Sigmoid colon (tissue), 7 donors: ENCODE measurements around the gene ACVR2B. TPM values are rescaled to one million over a fixed set of nuclear protein-coding genes. Genes with fewer than 3 reads are reported as not detected.

Source experiments
- DNase-seq: peaks from one replicate; pipeline ENCODE4 v3.0.0-alpha.2; 2019
- H3K27ac ChIP-seq, 4 donors: fragments of 200-600 bp; sonication (generic); one replicate each; pipeline ENCODE4 v1.5.1; 2016 to 2019; ENCODE audit warnings: mild to moderate bottlenecking in 1 of 4
- H3K27me3 ChIP-seq, 3 donors: fragments of 200-600 bp; sonication (generic); one replicate each; pipeline ENCODE4 v1.5.1; 2019; ENCODE audit warnings: mild to moderate bottlenecking in 1 of 3
- H3K36me3 ChIP-seq, 4 donors: fragments of 200-600 bp; sonication (generic); one replicate each; pipeline ENCODE4 v1.5.1; 2016 to 2019
- H3K4me1 ChIP-seq, 4 donors: fragments of 200-600 bp; sonication (generic); one replicate each; pipeline ENCODE4 v1.5.1; 2017 to 2019
- H3K4me3 ChIP-seq, 4 donors: fragments of 200-600 bp; sonication (generic); one replicate each; pipeline ENCODE4 v1.5.1; 2017 to 2019; ENCODE audit warnings: mild to moderate bottlenecking in 2 of 4, moderate library complexity in 1 of 4
- H3K9me3 ChIP-seq, 4 donors: fragments of 200-600 bp in 3 of 4; sonication (generic) in 3 of 4; one replicate each; pipeline versions ENCODE4 v1.5.1 to v1.6.1; 2013 to 2019
- CTCF ChIP-seq, 4 experiments: fragments of 450-650 bp in 3 of 4; fragments of 200-600 bp in 1 of 4; IDR thresholded peaks; one replicate each; pipeline ENCODE4 v1.5.1; 2016 to 2019; ENCODE audit warnings: antibody characterized with exemption in 4 of 4, mild to moderate bottlenecking in 3 of 4, moderate library complexity in 2 of 4
- EP300 ChIP-seq, 4 donors: sonication (generic); formaldehyde crosslinking; IDR thresholded peaks; one replicate each; pipeline ENCODE4 v1.6.1; 2017; ENCODE audit warnings: antibody characterized with exemption in 4 of 4
- POLR2A ChIP-seq, 2 donors: fragments of 450-650 bp; IDR thresholded peaks; one replicate each; pipeline ENCODE4 v1.6.1; 2016; ENCODE audit warnings: antibody characterized with exemption in 2 of 2, mild to moderate bottlenecking in 2 of 2, moderate library complexity in 2 of 2
- POLR2AphosphoS5 ChIP-seq, 4 donors: sonication (generic); formaldehyde crosslinking; IDR thresholded peaks; one replicate each; pipeline ENCODE4 v1.6.1; 2017; ENCODE audit warnings: antibody characterized with exemption in 4 of 4
- WGBS, 2 donors: extraction: QIAGEN DNeasy Blood & Tissue Kit; methylation state at CpG; one replicate each; pipeline ENCODE4 v1.1.7; 2013; 5-methylcytosine and 5-hydroxymethylcytosine counted together
- intact Hi-C: fragments of 100-400 bp; cut with DNase I; formaldehyde crosslinking; loops from one replicate; pipeline ENCODE4 v1.15.1; 2023
- polyA plus RNA-seq, 3 donors: library from polyadenylated mRNA; stranded (reverse); fragments of 200-250 nt; gene quantifications; one replicate each; pipeline ENCODE4 v1.2.3, GENCODE V29; 2013
- total RNA-seq, 4 donors: library from RNA; depleted of rRNA; stranded (reverse); fragments of >200 nt; gene quantifications; one replicate each; pipeline ENCODE4 v1.1.0, GENCODE V29; 2016
- donor health status: healthy with polysubstance abuse.
- donor health status: Bipolar disorder and iron deficiency.
- donor health status: healthy.

The ACVR2B gene
- total and polyA plus RNA-seq, 7 donors, result 0.46 to 9.1 (median 4.8) TPM

- Histone ChIP-seq H3K4me1 (peaks cover 0 to 41% (median 37%) of the 10 kb centered on the region in 4 donors), H3K4me3 (peak overlapping the region; percentile 81 to 93 (median 86)), H3K27me3 (no peaks in the 10 kb centered on the region), H3K36me3 (no peaks in the 10 kb centered on the region), H3K27ac (peak overlapping the region; percentile 88 to 92 (median 90)), H3K9me3 (no peaks in the 10 kb centered on the region)
- no peak for TF ChIP-seq CTCF (IDR thresholded peaks at IDR 0.05)
- TF ChIP-seq EP300 (IDR thresholded peaks at IDR 0.05), result no peak
- TF ChIP-seq POLR2AphosphoS5 (IDR thresholded peaks at IDR 0.05), result no peak
- no peak for TF ChIP-seq POLR2A (IDR thresholded peaks at IDR 0.05)
- 1% methylated on average over 36 of the region's 36 CpGs for WGBS, 2 donors
- intact Hi-C loops, result loop anchor here (2.0 to 10.0 kb wide), 3 partner anchors 43 to 601 kb away; partner anchors contain the start of genes EXOG, OXSR1, SCN11A and WDR48
- no peak for DNase-seq
Measured at GRCh38 chr3:38453913-38454177, 155 bp downstream of the ACVR2B start.

GRCh38 chr3:38454178-38454883, 641 bp downstream of the ACVR2B start:
- Histone ChIP-seq H3K4me1 (peaks cover 0 to 46% (median 42%) of the 10 kb centered on the region in 4 donors), H3K27ac (peak overlapping the region; percentile 88 to 92 (median 90)), H3K4me3 (peak overlapping the region; percentile 81 to 93 (median 86)), H3K27me3 (no peaks in the 10 kb centered on the region), H3K36me3 (no peaks in the 10 kb centered on the region), H3K9me3 (no peaks in the 10 kb centered on the region)
- TF ChIP-seq POLR2A (IDR thresholded peaks at IDR 0.05) (no peak), POLR2AphosphoS5 (IDR thresholded peaks at IDR 0.05) (peak in 1 of 4 donors; percentile 3), CTCF (IDR thresholded peaks at IDR 0.05) (no peak), EP300 (IDR thresholded peaks at IDR 0.05) (no peak)
- DNase-seq, result no peak
- 1% methylated on average over 78 of the region's 78 CpGs for WGBS, 2 donors
- intact Hi-C loops, result loop anchor here (2.0 to 10.0 kb wide), 3 partner anchors 42 to 600 kb away; partner anchors contain the start of genes EXOG, OXSR1, SCN11A and WDR48

- WGBS, 2 donors, result 1% methylated on average over 72 of the region's 72 CpGs
- Histone ChIP-seq H3K27ac (peak overlapping the region; percentile 88 to 92 (median 90)), H3K4me3 (peak overlapping the region; percentile 81 to 93 (median 86)), H3K27me3 (no peaks in the 10 kb centered on the region), H3K9me3 (no peaks in the 10 kb centered on the region), H3K4me1 (peaks cover 0 to 53% (median 49%) of the 10 kb centered on the region in 4 donors), H3K36me3 (no peaks in the 10 kb centered on the region)
- peak; percentile 90 for DNase-seq
- no peak for TF ChIP-seq CTCF (IDR thresholded peaks at IDR 0.05)
- TF ChIP-seq POLR2AphosphoS5 (IDR thresholded peaks at IDR 0.05), result peak in 2 of 4 donors; percentile 17 to 39
- intact Hi-C loops, result loop anchor here (2.0 to 10.0 kb wide), 4 partner anchors 42 to 600 kb away; partner anchors contain the start of genes ACAA1, EXOG, MYD88 and OXSR1
Measured at GRCh38 chr3:38454884-38455638, 1.4 kb downstream of the ACVR2B start.

GRCh38 chr3:38455639-38456430, 2.1 kb downstream of the ACVR2B start:
- Histone ChIP-seq H3K36me3 (no peaks in the 10 kb centered on the region), H3K27ac (peak overlapping the region; percentile 88 to 92 (median 90)), H3K27me3 (no peaks in the 10 kb centered on the region), H3K9me3 (no peaks in the 10 kb centered on the region), H3K4me3 (peak overlapping the region; percentile 81 to 93 (median 86)), H3K4me1 (peaks cover 0 to 59% (median 57%) of the 10 kb centered on the region in 4 donors)
- TF ChIP-seq CTCF (IDR thresholded peaks at IDR 0.05), result no peak
- peak in 1 of 2 donors; percentile 20 for TF ChIP-seq POLR2A (IDR thresholded peaks at IDR 0.05)
- no peak for TF ChIP-seq EP300 (IDR thresholded peaks at IDR 0.05)
- peak in 3 of 4 donors; percentile 4 to 53 (median 11) for TF ChIP-seq POLR2AphosphoS5 (IDR thresholded peaks at IDR 0.05)
- WGBS, 2 donors, result 6 to 12% methylated on average over 15 of the region's 15 CpGs
- intact Hi-C loops, result loop anchor here (2.0 to 10.0 kb wide), 4 partner anchors 41 to 599 kb away; partner anchors contain the start of genes ACAA1, EXOG, MYD88 and OXSR1
- DNase-seq, result peak; percentile 83
